Epithelial cell of prostate (primary cell): ENCODE measurements around the gene TLR5.

Experiments used
- DNase-seq: peaks from one replicate; pipeline ENCODE4 v3.0.0-alpha.2; 2011; ENCODE audit warnings: low read depth, low spot score
- H3K27ac ChIP-seq: fragments of 450-650 bp; 2 replicates; pipeline ENCODE4 v1.5.1; 2017; ENCODE audit warnings: mild to moderate bottlenecking

TLR5 gene

DNA sequence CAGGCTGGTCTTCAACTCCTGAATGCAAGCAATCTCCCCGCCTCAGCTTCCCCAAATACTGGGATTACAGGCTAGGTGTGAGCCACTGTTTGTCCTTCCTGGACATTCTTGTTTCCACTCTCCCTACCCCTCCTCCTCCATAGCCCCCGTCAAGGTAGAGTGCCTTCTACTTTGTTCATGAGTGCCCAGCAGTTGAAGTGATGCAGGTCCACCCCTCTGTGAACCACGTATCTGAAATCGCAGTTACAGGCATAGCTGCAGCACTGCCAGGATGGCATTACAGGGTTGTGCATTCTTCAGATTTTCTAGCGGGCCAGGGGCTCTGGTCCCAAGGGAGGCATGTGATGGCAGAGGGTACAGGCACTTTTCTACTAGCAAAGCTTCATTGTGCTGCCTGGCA lies 7.4 kb upstream of the TLR5 start:
- no peak overlapping the region for H3K27ac ChIP-seq
- no peak for DNase-seq

DNA sequence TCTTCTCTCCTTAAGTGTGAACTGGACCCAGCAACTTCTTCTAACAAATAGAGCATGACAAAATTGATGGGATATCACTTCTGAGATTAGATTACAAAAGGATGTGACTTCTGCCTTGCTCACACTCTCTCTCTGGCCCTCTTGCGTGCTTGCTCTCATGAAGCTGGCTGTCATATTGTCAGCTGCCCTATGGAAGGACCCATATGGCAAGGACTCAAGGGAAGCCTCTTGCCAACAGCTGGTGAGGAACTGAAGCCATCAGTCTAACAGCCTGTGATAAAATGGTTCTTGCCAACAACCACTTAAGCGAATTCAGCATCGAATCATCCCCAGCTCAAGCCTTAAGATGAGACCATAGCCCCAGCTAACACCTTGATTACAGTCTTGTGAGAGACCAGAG lies 4.8 kb upstream of the TLR5 start:
- DNase-seq: no peak

DNA sequence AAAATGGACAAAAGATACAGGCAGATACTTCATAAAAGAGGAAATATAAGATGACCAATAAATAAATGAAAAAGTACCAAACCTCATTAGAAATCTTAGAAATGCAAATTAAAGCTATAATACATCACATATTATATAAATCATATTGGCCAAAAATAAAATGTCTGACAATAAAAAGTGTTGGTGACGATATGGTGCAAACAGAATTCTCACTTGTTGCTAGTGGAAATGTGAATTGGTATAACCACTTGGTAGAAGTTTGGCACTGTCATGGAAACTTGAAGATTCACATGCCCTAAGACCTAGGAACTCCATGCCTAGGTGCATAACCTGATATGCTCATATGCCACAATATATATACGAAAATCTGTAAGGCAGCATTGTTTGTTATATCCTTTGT lies 4.4 kb upstream of the TLR5 start:
- no peak overlapping the region for H3K27ac ChIP-seq
- no peak for DNase-seq

More for the DNA sequence above, 4.8 kb upstream of the TLR5 start:
- H3K27ac ChIP-seq: no peak overlapping the region

DNA sequence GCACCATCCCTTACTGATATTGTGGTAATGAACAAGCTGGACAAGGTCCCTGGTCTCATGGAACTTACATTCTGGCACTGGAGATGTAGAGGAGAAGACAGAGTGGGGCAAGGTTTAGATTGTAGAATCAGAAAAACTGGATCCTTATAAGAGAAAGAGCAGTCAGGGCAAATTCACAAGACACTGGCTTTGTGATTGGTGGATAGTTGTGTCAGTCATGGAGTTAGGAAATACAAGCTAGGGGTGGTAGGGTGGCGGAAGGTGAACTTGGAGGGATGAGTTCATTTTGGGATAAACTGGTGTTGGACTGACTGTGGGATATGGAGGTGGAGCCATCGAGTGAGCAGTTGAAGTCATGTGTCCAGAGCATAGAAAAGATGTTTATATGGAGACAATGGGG lies 3.7 kb upstream of the TLR5 start:
- H3K27ac ChIP-seq: no peak overlapping the region
- DNase-seq: no peak

DNA sequence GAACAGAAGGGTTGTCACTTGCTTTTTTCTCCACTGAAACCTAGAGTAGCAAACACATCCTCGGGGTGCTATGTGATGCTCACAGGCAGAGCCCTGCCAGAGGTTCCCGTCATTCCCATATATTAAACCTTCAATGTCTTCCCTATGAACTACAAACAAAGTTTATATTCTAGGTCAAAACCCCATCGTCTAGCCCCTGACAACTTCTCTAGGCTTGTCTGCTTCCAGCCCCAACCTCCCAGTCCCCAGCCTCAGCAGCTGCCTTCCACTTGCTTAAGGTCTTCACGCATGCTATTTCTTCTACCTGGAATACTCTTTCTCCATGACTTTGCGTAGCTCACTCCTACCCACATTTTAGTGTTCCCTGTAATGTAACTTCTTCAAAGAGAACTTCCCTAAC lies 1.9 kb upstream of the TLR5 start:
- no peak for DNase-seq
- H3K27ac ChIP-seq: no peak overlapping the region

DNA sequence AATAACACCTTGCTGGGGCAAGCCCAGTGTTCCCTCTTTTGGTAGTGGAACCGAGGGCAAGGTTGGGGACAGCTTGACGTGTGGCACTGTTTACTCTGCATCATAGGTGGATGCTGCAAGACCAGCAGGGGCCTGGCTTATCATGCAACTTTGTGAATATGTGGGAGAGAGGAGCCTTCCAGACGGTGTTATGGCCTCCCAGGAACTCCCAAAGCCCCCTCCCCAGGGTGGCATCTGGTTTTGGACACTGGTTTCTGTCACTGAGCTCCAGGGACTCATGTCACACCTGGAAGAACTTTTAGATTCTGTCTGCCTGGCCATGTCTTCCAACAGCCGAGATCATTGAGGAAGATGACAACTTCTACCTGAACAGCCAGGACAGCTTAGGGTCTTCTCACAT lies 1.4 kb upstream of the TLR5 start:
- H3K27ac ChIP-seq: no peak overlapping the region

DNA sequence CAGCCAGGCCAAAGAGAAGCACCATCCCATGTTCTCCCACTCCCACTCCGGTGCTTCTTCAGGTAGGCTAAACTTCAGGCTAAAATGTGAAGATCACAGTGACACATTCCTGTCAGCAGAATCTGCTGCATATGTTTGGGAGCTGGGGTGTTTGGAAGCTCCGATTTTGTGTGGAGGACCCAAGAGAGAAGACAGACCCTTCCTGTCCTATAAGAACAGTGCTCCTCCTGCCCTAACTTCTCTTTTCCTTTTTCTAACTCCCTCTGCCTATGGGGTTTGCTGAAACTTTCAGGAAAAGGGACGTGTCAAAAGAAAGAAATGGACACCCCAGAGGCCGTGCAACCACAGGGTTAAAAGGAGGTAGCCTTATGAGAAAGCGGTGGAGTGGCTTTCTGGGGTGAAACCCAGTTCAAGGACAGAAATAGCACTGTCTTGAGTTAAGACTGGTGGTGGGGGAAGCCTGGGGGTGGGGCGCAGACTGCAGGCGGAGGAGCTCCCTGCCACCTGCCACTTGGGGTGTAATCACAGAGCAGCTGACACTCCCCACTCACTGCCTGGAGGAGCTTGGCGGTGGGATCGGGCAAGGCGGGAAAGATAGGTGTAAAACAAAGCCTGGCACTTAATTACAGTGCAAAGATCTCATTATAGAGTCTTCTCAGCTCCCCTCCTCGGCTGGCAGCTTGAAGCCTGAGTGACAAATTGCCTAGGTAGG lies 645 bp upstream of the TLR5 start:
- DNase-seq: no peak
- H3K27ac ChIP-seq: no peak overlapping the region

More for the DNA sequence above, 1.4 kb upstream of the TLR5 start:
- no peak for DNase-seq

DNA sequence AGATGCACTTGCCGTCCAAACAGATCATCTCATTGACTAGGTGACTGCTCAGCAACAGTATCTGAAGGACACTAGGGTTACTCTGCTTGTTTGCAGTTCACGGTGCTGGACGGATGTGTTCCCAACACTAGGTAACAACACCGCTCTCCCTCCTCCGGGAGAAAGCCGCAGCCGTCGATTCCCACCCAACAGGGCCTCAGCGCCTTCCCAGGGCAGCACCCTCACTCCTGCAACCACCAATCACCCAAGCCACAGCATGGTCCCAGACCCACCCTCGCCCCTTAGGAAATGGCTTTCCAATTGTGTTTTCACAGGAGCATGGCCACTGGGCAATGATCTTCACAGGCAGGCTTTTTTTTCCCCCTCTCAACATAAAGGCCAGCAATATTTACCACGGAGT lies 779 bp downstream of the TLR5 start:
- no peak overlapping the region for H3K27ac ChIP-seq
- DNase-seq: no peak

DNA sequence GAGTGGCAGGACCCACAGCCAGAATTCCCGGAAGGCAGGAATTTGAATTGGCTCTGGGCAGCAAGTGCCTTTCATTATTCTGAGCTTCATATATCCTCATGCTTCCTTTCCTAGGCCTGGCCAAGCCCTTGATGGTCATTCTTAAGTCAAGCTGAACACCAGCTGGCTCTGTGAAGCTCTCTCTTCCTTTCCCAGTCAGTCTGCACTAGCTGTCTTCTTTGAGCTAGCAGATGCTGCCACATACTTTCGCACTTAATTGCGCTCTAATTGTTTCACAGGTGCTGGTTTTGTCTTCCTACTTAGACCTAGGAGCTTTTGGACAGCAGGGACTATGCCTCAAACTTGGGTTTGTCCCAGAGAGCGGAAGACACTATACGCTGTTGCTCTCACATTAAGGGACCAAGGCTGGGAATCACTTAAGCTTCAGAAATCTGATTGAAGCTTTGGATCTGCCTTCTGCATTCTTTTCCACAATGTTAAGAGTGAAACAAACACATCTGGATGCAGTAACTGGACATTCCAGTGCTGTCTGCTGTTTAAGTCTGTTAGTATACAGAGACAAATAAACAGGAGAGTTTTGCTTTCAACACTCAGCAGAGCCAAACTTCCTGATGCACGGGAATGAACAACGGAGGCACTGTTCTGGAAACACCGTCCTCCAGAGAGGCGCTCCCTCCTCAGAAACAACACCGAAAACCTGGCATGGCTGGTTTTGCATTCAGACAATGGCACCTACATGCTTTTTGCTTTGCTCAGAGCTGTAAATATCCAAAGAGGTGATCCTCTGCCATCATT lies 2.2 kb downstream of the TLR5 start:
- DNase-seq: peak; percentile 39
- H3K27ac ChIP-seq: peak overlapping the region; percentile 37

DNA sequence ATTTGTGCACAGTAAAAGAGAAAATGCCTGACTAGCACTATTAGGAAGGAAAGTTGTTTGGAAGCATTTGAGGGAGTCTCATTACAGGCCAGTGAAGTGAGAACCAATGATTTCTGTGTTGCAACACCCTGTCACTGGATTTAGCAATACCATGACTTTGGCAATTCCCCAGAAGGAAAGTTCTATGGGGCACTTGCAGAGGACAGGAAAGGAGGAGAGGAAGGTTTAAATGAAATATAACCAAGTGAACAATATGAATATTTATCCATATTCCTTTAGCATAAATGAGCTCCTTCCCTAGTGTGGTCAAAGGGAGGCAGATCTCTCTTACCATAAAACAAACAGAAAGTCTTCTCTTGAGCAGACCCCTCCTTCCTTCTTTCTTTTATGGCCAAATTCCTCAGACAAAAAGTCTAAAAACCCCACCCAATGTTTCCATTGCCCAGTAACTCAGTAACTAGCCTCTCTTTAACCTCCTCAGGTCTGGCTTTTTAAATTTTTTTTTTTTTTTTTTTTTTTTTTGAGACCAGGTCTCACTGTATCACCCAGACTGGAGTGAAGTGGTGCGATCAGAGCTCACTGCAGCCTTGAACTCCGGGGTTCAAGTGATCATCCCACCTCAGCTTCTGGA lies 5.5 kb downstream of the TLR5 start:
- peak; percentile 8 for DNase-seq
- no peak overlapping the region for H3K27ac ChIP-seq

DNA sequence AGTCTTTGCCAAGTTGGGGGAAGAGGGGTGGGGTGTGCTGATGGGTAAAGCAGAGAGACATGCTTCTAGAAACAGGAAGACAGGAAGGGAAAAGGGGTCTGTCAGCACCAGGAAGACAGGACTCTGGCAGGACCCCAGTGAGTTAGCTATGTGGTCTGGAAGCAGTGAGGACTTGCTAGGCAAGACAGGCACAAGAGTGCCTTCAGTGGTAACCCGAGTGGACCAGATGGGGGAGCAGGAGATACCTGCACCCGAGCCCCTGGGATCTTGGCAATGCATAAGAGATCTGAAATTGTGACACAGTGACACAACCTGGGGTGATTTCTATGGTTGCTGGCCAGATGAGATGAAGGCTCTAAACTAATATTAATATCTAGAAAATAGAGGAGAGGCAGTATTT lies 7.0 kb downstream of the TLR5 start:
- no peak overlapping the region for H3K27ac ChIP-seq
- no peak for DNase-seq

DNA sequence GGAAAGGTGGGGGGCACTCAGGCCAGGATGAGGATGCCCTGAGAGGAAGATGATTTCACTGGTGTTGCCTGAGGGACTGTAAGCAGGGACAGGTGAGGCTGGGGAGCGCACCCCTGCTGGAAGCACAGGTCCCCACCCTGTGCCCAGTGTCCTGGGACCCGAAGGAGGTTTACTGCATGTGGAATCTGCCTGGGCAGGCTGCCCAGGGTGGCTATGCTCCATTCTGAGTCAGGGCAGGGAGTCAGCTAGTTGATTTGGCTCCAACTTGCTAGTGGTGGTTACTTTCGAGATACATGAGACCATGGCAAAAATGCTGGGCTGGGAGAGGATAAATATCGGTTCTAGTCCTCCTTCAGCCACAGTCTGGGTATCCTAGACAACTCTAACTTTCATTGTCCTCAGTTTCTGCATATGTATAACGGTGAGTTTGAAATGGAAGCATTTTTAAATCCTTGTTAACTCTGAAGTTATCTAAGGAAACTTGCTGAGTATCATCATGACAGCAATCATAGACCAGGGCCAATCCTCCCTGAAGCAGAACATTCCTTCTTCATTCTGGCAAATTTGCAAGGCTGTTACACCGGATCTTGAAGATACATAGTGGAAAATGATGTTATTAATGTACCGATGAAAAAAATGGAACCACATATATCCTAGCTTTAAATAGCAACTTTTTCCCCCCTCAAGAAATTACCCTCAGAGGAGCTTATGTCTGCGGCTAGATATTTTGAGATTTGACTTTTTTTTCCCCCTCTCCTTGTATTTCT lies 7.7 kb downstream of the TLR5 start:
- peak overlapping the region; percentile 72 for H3K27ac ChIP-seq
- peak; percentile 44 for DNase-seq

DNA sequence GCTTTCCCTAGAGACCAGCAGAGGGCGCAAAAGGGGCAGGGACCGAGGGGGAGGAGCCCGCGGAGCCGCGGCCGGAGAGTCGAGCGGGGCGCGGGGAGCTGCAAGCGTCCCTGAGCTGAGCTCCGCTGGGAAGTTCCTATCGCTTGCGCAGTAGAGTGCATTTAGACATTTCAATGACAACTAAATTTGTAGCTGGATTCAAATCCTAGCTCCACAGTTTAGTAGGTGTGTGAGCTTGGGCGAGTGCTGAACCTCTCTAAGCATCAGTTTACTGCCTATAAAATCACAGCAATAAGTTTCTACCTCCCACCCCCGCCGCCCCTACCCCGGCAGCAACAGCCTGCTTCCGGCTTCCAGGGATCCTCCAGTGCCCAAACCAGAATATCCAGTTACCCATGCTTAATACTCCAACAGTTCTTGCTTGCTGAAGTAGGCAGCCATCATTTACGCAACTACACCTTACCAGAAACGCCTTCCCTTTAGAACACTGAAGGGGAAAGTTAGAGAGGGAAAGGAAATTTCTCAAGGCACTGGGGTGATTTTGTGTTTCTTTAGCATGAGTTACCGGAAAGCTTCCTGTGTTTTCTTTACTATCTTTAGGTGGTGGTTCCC lies 9.1 kb downstream of the TLR5 start:
- DNase-seq: peak; percentile 77
- peak overlapping the region; percentile 72 for H3K27ac ChIP-seq

DNA sequence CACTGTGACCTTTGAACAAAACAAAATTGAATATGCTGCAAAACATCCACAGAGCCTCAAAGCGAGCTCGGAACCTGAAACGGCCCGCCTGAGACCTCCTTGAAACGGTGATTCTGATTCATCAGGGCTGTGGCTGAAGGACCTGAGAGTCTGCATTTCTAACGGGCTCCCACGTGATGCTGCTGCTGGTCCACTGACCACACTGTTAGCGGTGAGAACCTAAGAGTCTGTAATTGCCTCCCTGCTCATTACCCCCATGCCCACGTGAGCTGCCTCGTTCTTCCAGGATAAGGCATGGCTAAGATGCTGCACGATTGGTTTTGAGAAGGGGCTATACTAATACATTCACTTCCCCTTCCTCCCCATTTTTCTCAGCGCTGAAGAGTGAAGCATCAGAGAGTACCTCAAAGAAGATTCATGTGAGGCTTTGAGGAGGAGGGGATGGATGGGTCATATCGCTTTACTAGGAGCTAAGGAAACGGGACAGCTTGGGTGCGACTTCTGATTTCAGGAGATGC lies 9.7 kb downstream of the TLR5 start:
- no peak for DNase-seq
- peak overlapping the region; percentile 72 for H3K27ac ChIP-seq

DNA sequence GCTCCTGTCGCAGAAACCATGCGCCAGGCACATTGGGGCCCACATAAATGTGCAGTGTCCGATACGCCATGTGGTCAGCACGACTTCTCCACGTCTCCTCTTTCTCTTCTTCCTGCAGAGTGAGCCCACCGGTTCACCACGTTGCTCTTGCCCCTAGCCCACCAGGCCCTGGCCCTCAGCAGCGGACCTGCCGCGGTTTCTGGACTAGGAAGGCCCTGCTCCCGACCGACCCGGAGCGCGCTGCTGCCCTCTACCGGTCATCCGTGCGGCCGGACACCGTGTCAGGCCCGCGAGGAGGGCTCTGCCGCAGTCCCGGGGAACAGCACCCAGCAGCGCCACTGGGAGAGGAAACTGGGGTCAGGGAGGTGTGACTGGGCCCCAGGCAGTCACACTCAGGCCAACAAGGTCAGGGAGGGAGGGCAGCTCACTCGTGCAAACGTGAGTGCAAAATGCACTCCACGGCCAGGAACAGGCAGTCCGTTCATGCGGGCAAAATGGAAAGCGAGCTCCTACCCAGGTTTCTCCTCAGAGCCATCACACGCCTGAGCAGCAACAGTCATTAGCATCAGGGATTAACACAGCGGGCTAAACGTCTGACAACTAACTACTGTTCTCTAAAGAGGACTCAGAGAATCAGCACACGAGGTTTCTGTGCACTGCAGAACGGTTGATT lies 13.7 kb downstream of the TLR5 start:
- no peak overlapping the region for H3K27ac ChIP-seq
- no peak for DNase-seq

DNA sequence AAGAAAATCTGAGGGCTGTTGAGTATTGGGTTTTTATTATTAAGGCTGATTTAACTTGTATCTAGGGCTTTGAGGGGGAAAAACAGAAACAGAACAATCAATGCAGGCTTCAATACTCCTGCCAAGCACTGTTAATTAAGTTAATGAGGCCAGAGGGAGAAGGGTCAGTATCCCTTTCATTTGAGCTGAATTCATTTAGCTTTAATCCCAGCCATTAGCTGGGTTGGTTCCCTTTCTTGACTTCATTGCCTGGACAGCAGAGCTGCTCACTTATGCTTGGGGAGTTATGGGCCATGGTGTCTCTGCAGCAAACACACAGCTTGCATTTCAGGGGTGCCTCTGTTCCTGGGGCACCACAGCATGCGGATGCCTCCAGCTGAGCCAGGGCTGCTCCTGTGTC lies 16.3 kb downstream of the TLR5 start:
- DNase-seq: no peak
- H3K27ac ChIP-seq: no peak overlapping the region

DNA sequence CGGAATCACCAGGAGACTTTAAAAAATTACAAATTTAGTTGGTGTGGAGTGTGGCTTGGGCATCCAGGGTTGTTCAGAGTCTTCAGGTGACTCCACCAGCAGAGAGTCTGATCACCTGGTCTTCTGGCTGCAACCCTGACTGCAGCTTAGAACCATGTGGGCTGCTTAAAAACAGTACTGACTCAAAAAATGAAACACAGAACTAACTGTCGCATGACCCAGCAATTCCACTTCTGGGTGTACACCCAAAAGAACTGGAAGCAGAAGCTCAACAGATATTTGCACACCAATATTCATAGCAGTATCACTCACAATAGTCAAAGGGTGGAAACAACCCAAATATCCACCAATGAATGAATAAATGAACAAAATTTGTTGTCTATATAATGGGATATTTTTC lies 17.3 kb downstream of the TLR5 start:
- no peak overlapping the region for H3K27ac ChIP-seq
- DNase-seq: no peak

DNA sequence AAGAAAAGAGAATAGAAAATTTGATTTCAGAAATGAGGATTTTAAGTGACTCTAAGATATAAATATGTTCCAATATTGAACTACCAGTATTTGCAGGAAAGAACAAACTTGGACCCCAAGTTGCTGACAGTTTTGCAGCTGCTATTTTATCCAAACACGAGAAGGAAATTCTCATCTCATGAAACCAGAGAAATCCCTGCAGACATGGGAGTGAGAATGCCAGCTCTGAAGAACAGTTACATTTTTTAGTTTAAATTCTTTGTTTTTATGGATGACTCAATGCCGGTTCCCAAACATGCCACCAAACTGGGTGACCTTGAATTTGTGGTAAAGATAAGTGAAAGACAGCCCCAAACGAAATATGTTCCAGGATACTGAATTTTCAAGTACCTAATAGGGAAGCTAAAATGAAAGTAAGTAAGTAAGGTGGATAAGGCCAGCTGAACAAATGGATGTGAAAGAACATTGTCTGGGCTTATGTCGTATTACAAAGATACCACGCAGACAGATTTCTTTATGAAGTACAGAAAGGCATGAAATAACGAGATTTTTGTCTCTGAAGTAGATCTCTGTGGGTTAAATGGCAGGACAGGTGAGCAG lies 19.9 kb downstream of the TLR5 start:
- no peak overlapping the region for H3K27ac ChIP-seq
- DNase-seq: no peak

DNA sequence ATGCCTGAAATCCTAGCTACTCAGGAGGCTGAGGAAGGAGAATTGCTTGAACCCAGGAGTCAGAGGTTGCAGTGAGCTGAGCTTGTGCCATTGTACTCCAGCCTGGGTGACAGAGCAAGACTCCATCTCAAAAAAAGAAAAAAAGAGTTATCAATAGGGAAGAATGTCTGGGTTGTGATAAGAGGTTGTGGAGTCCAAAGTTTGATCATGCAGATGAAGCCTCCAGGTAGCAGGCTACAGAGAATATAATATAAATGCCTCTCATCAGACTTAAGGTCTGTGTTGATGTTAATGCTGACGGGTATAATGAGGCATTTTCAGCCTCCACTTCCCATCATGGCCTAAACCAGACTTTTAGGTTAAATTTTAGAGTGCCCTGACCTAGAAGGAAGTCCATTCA lies 24.6 kb downstream of the TLR5 start:
- no peak overlapping the region for H3K27ac ChIP-seq
- DNase-seq: no peak
